GM12874 (cell line): ENCODE data around the gene ITIH4.

Experiments used
- CTCF ChIP-seq: IDR thresholded peaks from 2 replicates; pipeline ENCODE4 v1.5.1; 2011; ENCODE audit warnings: low read depth, mild to moderate bottlenecking, control low read depth, low read length, moderate library complexity; ENCODE audit not compliant: insufficient read depth

Gene ITIH4

GRCh38 chr3:52849656-52850055, 19.2 kb upstream of the ITIH4 start:
- TF ChIP-seq CTCF: no peak

GRCh38 chr3:52848617-52849016, 18.1 kb upstream of the ITIH4 start:
- TF ChIP-seq CTCF: no peak

GRCh38 chr3:52847726-52848125, 17.3 kb upstream of the ITIH4 start:
- no peak for TF ChIP-seq CTCF

- no peak for TF ChIP-seq CTCF
Observed at GRCh38 chr3:52847241-52847640, 16.8 kb upstream of the ITIH4 start.

- TF ChIP-seq CTCF: no peak
Observed at GRCh38 chr3:52846432-52846965, 16.0 kb upstream of the ITIH4 start.

GRCh38 chr3:52845691-52846431, 15.4 kb upstream of the ITIH4 start:
- TF ChIP-seq CTCF: peak; percentile 63; the same call in 1 of the 2 replicates

GRCh38 chr3:52845157-52845556, 14.7 kb upstream of the ITIH4 start:
- TF ChIP-seq CTCF: no peak
